HepG2 (cell line): ENCODE measurements around the gene CRNN. TPM values are rescaled to one million over a fixed set of nuclear protein-coding genes. Genes with fewer than 3 reads are reported as not detected.

Source experiments
- ATAC-seq: fragments of 200-7000 bp; cut with Tn5 transposase; 3 replicates; pipeline ENCODE4 v1.9.1; 2020; ENCODE audit warnings: mild to moderate bottlenecking, moderate library complexity
- BruUV-seq: library from RNA; stranded (reverse); fragments of 400-500 nt; replicated peaks from 2 replicates; lab custom pipeline; 2021; lab: Mats Ljungman, UMichigan
- CTCF ChIA-PET: fragments of 300-600 bp; formaldehyde crosslinking; extraction: SDS; loops from one replicate; lab custom pipeline; 2021; ENCODE audit warnings: low total read pairs, inconsistent platforms, low intra/inter-chr PET ratio; lab: Yijun Ruan, JAX
- POLR2A ChIA-PET: fragments of 350-600 bp; sonication (Branson Sonifier 250); formaldehyde crosslinking; loops from one replicate; lab custom pipeline; 2020; ENCODE audit warnings: antibody characterized with exemption, inconsistent platforms; lab: Yijun Ruan, JAX
- DNase-seq: peaks from one replicate; pipeline ENCODE4 v3.0.0-alpha.2; 2015; ENCODE audit warnings: low spot score
- FAIRE-seq: peaks from 3 replicates; lab custom pipeline; 2011; peaks lifted over from hg19 to GRCh38; lab: Jason Lieb, UNC
- H2AFZ ChIP-seq: one replicate; pipeline ENCODE4 v1.6.1; 2011; ENCODE audit warnings: low read length, inconsistent platforms
- H3K27ac ChIP-seq: fragments of 300-600 bp; 3 replicates; pipeline ENCODE4 v1.8.0; 2011; ENCODE audit warnings: mixed run types, mild to moderate bottlenecking, mixed read lengths, low read length, inconsistent platforms; ENCODE audit not compliant: insufficient read depth; ENCODE audit errors: extremely low read length
- H3K27me3 ChIP-seq, 2 experiments: fragments of 200-600 bp in 1 of 2; 2 replicates in 1 of 2; 3 replicates in 1 of 2; pipeline versions ENCODE4 v1.6.0 to v1.8.0; 2011; ENCODE audit warnings: low read length in 2 of 2, mild to moderate bottlenecking in 2 of 2, moderate library complexity in 2 of 2, inconsistent platforms in 1 of 2; ENCODE audit not compliant: insufficient read depth in 2 of 2, control insufficient read depth in 1 of 2
- H3K36me3 ChIP-seq, 2 experiments: fragments of 200-600 bp in 1 of 2; replicated peaks in 1 of 2; 2 replicates in 1 of 2; 3 replicates in 1 of 2; pipeline versions ENCODE4 v1.5.1 to v1.8.0; 2011; ENCODE audit warnings: low read length in 2 of 2, inconsistent platforms in 1 of 2; ENCODE audit not compliant: insufficient read depth in 2 of 2, control insufficient read depth in 1 of 2
- H3K4me1 ChIP-seq: 2 replicates; pipeline ENCODE4 v1.5.1; 2012; ENCODE audit warnings: low read length, inconsistent platforms; ENCODE audit not compliant: insufficient read depth
- H3K4me2 ChIP-seq: 2 replicates; pipeline ENCODE4 v1.6.0; 2011; ENCODE audit warnings: low read depth, low read length, inconsistent platforms
- H3K4me3 ChIP-seq, 3 experiments: fragments of 200-600 bp in 1 of 3; sonication (generic), shearing (Covaris generic) in 1 of 3; replicated peaks in 1 of 3; 2 replicates each; pipeline ENCODE4 v1.5.1; 2011 to 2016; ENCODE audit warnings: low read length in 3 of 3, inconsistent platforms in 2 of 3, low read depth in 2 of 3, mild to moderate bottlenecking in 2 of 3, control low read depth in 1 of 3, mixed read lengths in 1 of 3; ENCODE audit not compliant: insufficient read depth in 1 of 3
- H3K79me2 ChIP-seq: one replicate; pipeline ENCODE4 v1.6.1; 2011; ENCODE audit warnings: low read length, inconsistent platforms; ENCODE audit not compliant: insufficient read depth
- H3K9ac ChIP-seq: 2 replicates; pipeline ENCODE4 v1.6.0; 2011; ENCODE audit warnings: mild to moderate bottlenecking, low read depth, low read length, inconsistent platforms; ENCODE audit not compliant: insufficient read depth
- H3K9me3 ChIP-seq: 2 replicates; pipeline ENCODE4 v1.5.1; 2012; ENCODE audit warnings: mild to moderate bottlenecking, low read length
- H4K20me1 ChIP-seq: 2 replicates; pipeline ENCODE4 v1.6.0; 2011; ENCODE audit warnings: inconsistent platforms, mild to moderate bottlenecking, low read length, moderate library complexity; ENCODE audit not compliant: insufficient read depth
- ARID4A ChIP-seq: sonication (generic); formaldehyde crosslinking; IDR thresholded peaks from 2 replicates; pipeline ENCODE4 v1.5.0; 2020; ENCODE audit warnings: mild to moderate bottlenecking, missing genetic modification reagents, borderline replicate concordance
- BRF2 ChIP-seq: sonication (generic); formaldehyde crosslinking; IDR thresholded peaks from 2 replicates; pipeline ENCODE4 v1.8.1; 2022; ENCODE audit warnings: mild to moderate bottlenecking, missing genetic modification reagents
- DR1 ChIP-seq: sonication (generic); formaldehyde crosslinking; IDR thresholded peaks from 2 replicates; pipeline ENCODE4 v1.8.0; 2021; ENCODE audit warnings: mild to moderate bottlenecking, missing genetic modification reagents, inconsistent platforms
- GABPB1 ChIP-seq: IDR thresholded peaks from 2 replicates; pipeline ENCODE4 v1.6.1; 2016; ENCODE audit warnings: mild to moderate bottlenecking, missing genetic modification reagents, moderate library complexity, missing compliant biosample characterization
- HOXD1 ChIP-seq: sonication (generic); formaldehyde crosslinking; IDR thresholded peaks from 2 replicates; pipeline ENCODE4 v1.5.0; 2020; ENCODE audit warnings: missing genetic modification reagents
- NFIB ChIP-seq: sonication (generic); formaldehyde crosslinking; IDR thresholded peaks from 2 replicates; pipeline ENCODE4 v1.9.0; 2021; ENCODE audit warnings: missing genetic modification reagents, mild to moderate bottlenecking, borderline replicate concordance
- PHF8 ChIP-seq: sonication (generic); formaldehyde crosslinking; IDR thresholded peaks from 2 replicates; pipeline ENCODE4 v1.5.0; 2020; ENCODE audit warnings: missing genetic modification reagents
- PPARG ChIP-seq: conservative IDR thresholded peaks from 2 replicates; pipeline ENCODE4 v1.6.1; 2016; ENCODE audit warnings: missing biosample characterization, missing genetic modification reagents
- ZBTB3 ChIP-seq: sonication (generic); formaldehyde crosslinking; IDR thresholded peaks from 2 replicates; pipeline ENCODE4 v1.4.0; 2020; ENCODE audit warnings: low read depth, mild to moderate bottlenecking, moderate library complexity, missing genetic modification reagents, borderline replicate concordance
- ZFYVE20 ChIP-seq: sonication (generic); formaldehyde crosslinking; IDR thresholded peaks from 2 replicates; pipeline ENCODE4 v1.8.0; 2023; ENCODE audit warnings: low read depth, mild to moderate bottlenecking, moderate library complexity, missing genetic modification reagents, borderline replicate concordance
- ZNF276 ChIP-seq: sonication (generic); formaldehyde crosslinking; IDR thresholded peaks from 2 replicates; pipeline ENCODE4 v1.4.0; 2020; ENCODE audit warnings: mild to moderate bottlenecking, low read depth, missing genetic modification reagents
- ZNF333 ChIP-seq: sonication (generic); formaldehyde crosslinking; IDR thresholded peaks from 2 replicates; pipeline ENCODE4 v1.4.0; 2020; ENCODE audit warnings: mild to moderate bottlenecking, missing genetic modification reagents, borderline replicate concordance
- ZNF451 ChIP-seq: sonication (generic); formaldehyde crosslinking; IDR thresholded peaks from 2 replicates; pipeline ENCODE4 v1.5.0; 2020; ENCODE audit warnings: mild to moderate bottlenecking, missing genetic modification reagents
- ZNF563 ChIP-seq: sonication (generic); formaldehyde crosslinking; IDR thresholded peaks from 2 replicates; pipeline ENCODE4 v1.8.0; 2022; ENCODE audit warnings: mild to moderate bottlenecking, moderate library complexity, missing genetic modification reagents
- ZNF660 ChIP-seq: sonication (generic); formaldehyde crosslinking; IDR thresholded peaks from 2 replicates; pipeline ENCODE4 v1.5.1; 2020; ENCODE audit warnings: mild to moderate bottlenecking, low read depth, missing genetic modification reagents, borderline replicate concordance
- ZSCAN12 ChIP-seq: sonication (generic); formaldehyde crosslinking; IDR thresholded peaks from 2 replicates; pipeline ENCODE4 v1.9.0; 2021; ENCODE audit warnings: mild to moderate bottlenecking, missing genetic modification reagents
- WGBS: methylation state at CpG from one replicate; pipeline ENCODE4 v1.1.6; 2017; ENCODE audit warnings: low lambda C conversion rate; 5-methylcytosine and 5-hydroxymethylcytosine counted together
- in situ Hi-C: cut with HindIII; loops from 2 replicates; pipeline ENCODE4 v1.10.0; 2017; ENCODE audit warnings: low pct_unique_long_range_greater_than_20kb; ENCODE audit not compliant: extremely low pct_ligation_motif_present
- intact Hi-C: fragments of 100-400 bp; cut with micrococcal nuclease; formaldehyde crosslinking; loops from one replicate; pipeline ENCODE4 v1.10.0; 2022; ENCODE audit not compliant: unreplicated experiment
- polyA plus RNA-seq, 8 experiments: library from polyadenylated mRNA; depleted of rRNA in 3 of 8; stranded (reverse) in 7 of 8; unstranded in 1 of 8; fragments of >200 nt; fragmentation: Illumina TruSeq in 4 of 8; extraction: Trizol in 4 of 8; gene quantifications; 2 replicates each; pipeline versions ENCODE4 v1.2.1 to v1.2.3, GENCODE V29; 2011 to 2016; ENCODE audit warnings: low read depth in 4 of 8, missing spikeins in 1 of 8, mixed read lengths in 1 of 8; ENCODE audit not compliant: insufficient read depth in 1 of 8
- total RNA-seq, 5 experiments: library from RNA; depleted of rRNA; stranded (reverse); fragments of >200 nt; fragmentation: Illumina TruSeq; extraction: Trizol; gene quantifications; 2 replicates each; pipeline ENCODE4 v1.2.3, GENCODE V29; 2016; ENCODE audit warnings: low read depth in 1 of 5

CRNN gene
- total and polyA plus RNA-seq, 2 of the 13 experiments (the other 11 are each of a cell fraction or from before 2014, with no cell fraction given): not detected

DNA sequence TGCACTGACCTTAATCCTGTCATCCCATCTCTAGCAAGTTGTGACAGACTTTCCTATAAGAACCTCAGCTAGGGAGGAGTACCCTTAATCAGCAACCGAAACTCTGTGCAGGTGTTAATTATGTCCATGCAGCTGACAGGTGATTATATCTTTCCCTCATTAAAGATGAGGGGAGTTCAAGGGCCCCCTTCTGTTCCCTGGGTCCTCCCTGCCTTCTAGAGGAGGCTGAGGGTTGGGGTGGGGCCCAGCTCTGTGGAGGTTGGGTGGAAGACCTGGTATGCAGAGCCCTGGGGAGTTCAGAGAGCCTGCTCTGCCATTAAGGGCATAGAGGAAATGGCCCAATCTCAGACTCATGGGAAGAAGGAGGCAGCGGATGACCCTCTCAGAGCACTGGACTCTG, 35.6 kb upstream of the CRNN start (continued):
- TF ChIP-seq ARID4A (CRISPR knock-in tag): no peak
- no peak for TF ChIP-seq ZFYVE20
- no peak for TF ChIP-seq NFIB
- no peak for TF ChIP-seq ZNF451 (CRISPR knock-in tag)
- TF ChIP-seq ZSCAN12 (CRISPR knock-in tag): no peak
- TF ChIP-seq PPARG (CRISPR knock-in tag): no peak

- in situ Hi-C loops: loop anchor here (5.0 to 10.0 kb wide), 3 partner anchors 41 to 394 kb away; no protein-coding TSS in a partner anchor
- FAIRE-seq: no peak
These were observed 34.4 kb upstream of the CRNN start for GRCh38 chr1:152448496-152448895.

More at GRCh38 chr1:152448496-152448895, 34.4 kb upstream of the CRNN start:
- intact Hi-C loops: no loop called here
- Histone ChIP-seq H3K4me2 (no peak overlapping the region), H4K20me1 (no peaks in the 10 kb centered on the region), H2AFZ (no peak overlapping the region), H3K36me3 (no peaks in the 10 kb centered on the region), H3K27ac (no peak overlapping the region), H3K9me3 (no peaks in the 10 kb centered on the region), H3K27me3 (no peaks in the 10 kb centered on the region), H3K4me3 (no peak overlapping the region), H3K79me2 (no peaks in the 10 kb centered on the region), H3K9ac (no peak overlapping the region), H3K4me1 (no peaks in the 10 kb centered on the region)
- ChIA-PET POLR2A (no interaction called here), CTCF (no interaction called here)
- TF ChIP-seq ZBTB3 (no peak), ZNF660 (CRISPR knock-in tag) (no peak), ZNF333 (CRISPR knock-in tag) (no peak), HOXD1 (CRISPR knock-in tag) (no peak), ZNF276 (CRISPR knock-in tag) (no peak), GABPB1 (CRISPR knock-in tag) (no peak), PHF8 (CRISPR knock-in tag) (no peak), BRF2 (CRISPR knock-in tag) (no peak), DR1 (no peak), ZNF563 (CRISPR knock-in tag) (no peak)
- ATAC-seq (no peak), DNase-seq (no peak)
- no TSS peak for BruUV-seq
- WGBS: 4% methylated on average over 5 of the region's 5 CpGs
